Progenitor cell of endocrine pancreas (in vitro differentiated cells): ENCODE data around the gene TPST2. TPM values are rescaled to one million over a fixed set of nuclear protein-coding genes. Genes with fewer than 3 reads are reported as not detected.

ENCODE experiments used
- DNase-seq: peaks from one replicate; pipeline ENCODE4 v3.0.0; 2021; ENCODE audit warnings: low spot score; ENCODE audit not compliant: unreplicated experiment
- H3K27ac Mint-ChIP-seq: 2 replicates; pipeline ENCODE4 v1.8.0; 2021; ENCODE audit warnings: mild to moderate bottlenecking, moderate library complexity, mixed read lengths
- H3K27me3 Mint-ChIP-seq: 2 replicates; pipeline ENCODE4 v1.8.0; 2021; ENCODE audit warnings: mixed read lengths
- H3K36me3 Mint-ChIP-seq: 2 replicates; pipeline ENCODE4 v1.8.0; 2022; ENCODE audit warnings: mixed read lengths; ENCODE audit not compliant: insufficient read depth
- H3K4me1 Mint-ChIP-seq: 2 replicates; pipeline ENCODE4 v1.8.0; 2021; ENCODE audit warnings: low read depth, mixed read lengths
- H3K4me3 Mint-ChIP-seq: 2 replicates; pipeline ENCODE4 v1.8.0; 2021; ENCODE audit warnings: low read depth, mild to moderate bottlenecking, moderate library complexity, mixed read lengths
- H3K9me3 Mint-ChIP-seq: 2 replicates; pipeline ENCODE4 v1.8.0; 2021; ENCODE audit warnings: low read depth, mixed read lengths
- CTCF ChIP-seq: fragments of 200-600 bp; sonication (generic); IDR thresholded peaks from one replicate; pipeline ENCODE4 v1.5.0; 2021; ENCODE audit warnings: antibody characterized with exemption, mild to moderate bottlenecking; ENCODE audit not compliant: unreplicated experiment
- long read RNA-seq: library from polyadenylated mRNA; unstranded; transcript quantifications from one replicate; pipeline ENCODE4 v2.0.0, GENCODE V29; 2020
- total RNA-seq: library from RNA; stranded (reverse); gene quantifications from 2 replicates; pipeline ENCODE4 v1.2.1, GENCODE V29; 2021

TPST2 gene
- total RNA-seq = 16.6 and 19.1 TPM in 2 replicates
- long read RNA-seq, full-length matches to known transcripts = 27 of 32 reads
- long read RNA-seq, partial matches to known transcripts = 2 of 32 reads
- long read RNA-seq, other reads (novel, unspliced or antisense) = 3 of 32 reads

GRCh38 chr22:26589845-26590736, at the start of gene TPST2:
TPST2 (minus strand) TSS chr22:26590132; CDS start chr22:26541630, 48,502 bp downstream.
- Mint-ChIP-seq H3K27ac (peak within 1 kb of the TSS; percentile 77), H3K9me3 (no peaks in the 10 kb centered on the region), H3K4me3 (peak within 1 kb of the TSS; percentile 79), H3K4me1 (no peaks in the 10 kb centered on the region), H3K36me3 (no peaks in the 10 kb centered on the region), H3K27me3 (peaks cover 9% of the 10 kb centered on the region)
- peak; percentile 65 for DNase-seq
- no peak for TF ChIP-seq CTCF

- no peak for DNase-seq
- Mint-ChIP-seq H3K4me3 (no peak overlapping the region), H3K27ac (no peak overlapping the region)
These were observed 46.4 kb upstream of the TPST2 start for GRCh38 chr22:26636296-26636695.

GRCh38 chr22:26635117-26635516, 45.2 kb upstream of the TPST2 start:
- TF ChIP-seq CTCF = no peak
- DNase-seq = no peak
- Mint-ChIP-seq H3K27me3 (peaks cover 17% of the 10 kb centered on the region), H3K4me1 (peaks cover 10% of the 10 kb centered on the region), H3K9me3 (no peaks in the 10 kb centered on the region), H3K36me3 (no peaks in the 10 kb centered on the region), H3K4me3 (no peak overlapping the region), H3K27ac (no peak overlapping the region)

More at GRCh38 chr22:26636296-26636695, 46.4 kb upstream of the TPST2 start:
- Mint-ChIP-seq H3K4me1 (peaks cover 19% of the 10 kb centered on the region), H3K9me3 (no peaks in the 10 kb centered on the region), H3K27me3 (peaks cover 19% of the 10 kb centered on the region), H3K36me3 (no peaks in the 10 kb centered on the region)
- no peak for TF ChIP-seq CTCF

- peaks cover 10% of the 10 kb centered on the region for H3K4me1 Mint-ChIP-seq
- peaks cover 13% of the 10 kb centered on the region for H3K27me3 Mint-ChIP-seq
- TF ChIP-seq CTCF = no peak
- H3K27ac Mint-ChIP-seq = no peak overlapping the region
- DNase-seq = no peak
- no peaks in the 10 kb centered on the region for H3K9me3 Mint-ChIP-seq
- no peak overlapping the region for H3K4me3 Mint-ChIP-seq
- H3K36me3 Mint-ChIP-seq = no peaks in the 10 kb centered on the region
These were observed 44.3 kb upstream of the TPST2 start for GRCh38 chr22:26634189-26634588.

GRCh38 chr22:26632422-26633155, 42.7 kb upstream of the TPST2 start:
- no peaks in the 10 kb centered on the region for H3K36me3 Mint-ChIP-seq
- H3K9me3 Mint-ChIP-seq = no peaks in the 10 kb centered on the region
- H3K27me3 Mint-ChIP-seq = peaks cover 10% of the 10 kb centered on the region
- no peak for TF ChIP-seq CTCF
- H3K4me1 Mint-ChIP-seq = peaks cover 10% of the 10 kb centered on the region
- H3K27ac Mint-ChIP-seq = peak overlapping the region; percentile 8
- DNase-seq = no peak
- no peak overlapping the region for H3K4me3 Mint-ChIP-seq
